PC-3 (cell line): ENCODE data around the gene ADM2. TPM values are rescaled to one million over a fixed set of nuclear protein-coding genes. Genes with fewer than 3 reads are reported as not detected.

Source experiments
- ATAC-seq: fragments of 200-7000 bp; cut with Tn5 transposase; 2 replicates; pipeline ENCODE4 v1.9.1; 2020; ENCODE audit warnings: mild to moderate bottlenecking, moderate library complexity
- BruUV-seq: library from RNA; stranded (reverse); fragments of 400-500 nt; replicated peaks from 2 replicates; lab custom pipeline; 2021; lab: Mats Ljungman, UMichigan
- CTCF ChIA-PET: fragments of 300-600 bp; sonication (Branson Sonifier 250); formaldehyde crosslinking; loops from one replicate; lab custom pipeline; 2022; ENCODE audit warnings: antibody characterized with exemption; lab: Charles Lee
- POLR2A ChIA-PET: fragments of 300-600 bp; sonication (Branson Sonifier 250); formaldehyde crosslinking; loops from one replicate; lab custom pipeline; 2022; ENCODE audit warnings: antibody characterized with exemption; ENCODE audit not compliant: unreplicated experiment; lab: Charles Lee
- DNase-seq: peaks from one replicate; pipeline ENCODE4 v3.0.0-alpha.2; 2015
- H2AFZ ChIP-seq: fragments of 300-600 bp; sonication (generic); 2 replicates; pipeline ENCODE4 v1.6.0; 2016; ENCODE audit warnings: antibody characterized with exemption, low read length
- H3F3A ChIP-seq: fragments of 300-600 bp; sonication (generic); one replicate; pipeline ENCODE4 v1.6.0; 2017; ENCODE audit warnings: antibody characterized with exemption, low read length, control low read depth, mild to moderate bottlenecking; ENCODE audit not compliant: unreplicated experiment
- H3K27ac ChIP-seq: fragments of 300-600 bp; sonication (generic); 2 replicates; pipeline ENCODE4 v1.5.1; 2016; ENCODE audit warnings: mild to moderate bottlenecking, low read length
- H3K27me3 ChIP-seq: fragments of 300-600 bp; sonication (generic); 2 replicates; pipeline ENCODE4 v1.6.1; 2016; ENCODE audit warnings: low read length, mixed read lengths
- H3K36me3 ChIP-seq: fragments of 300-600 bp; sonication (generic); 2 replicates; pipeline ENCODE4 v1.6.1; 2016; ENCODE audit warnings: low read depth, mixed run types, low read length, mixed read lengths
- H3K4me1 ChIP-seq: fragments of 300-600 bp; sonication (generic); 2 replicates; pipeline ENCODE4 v1.5.1; 2016; ENCODE audit warnings: low read length; ENCODE audit not compliant: insufficient read depth
- H3K4me2 ChIP-seq: fragments of 300-600 bp; sonication (generic); 2 replicates; pipeline ENCODE4 v1.6.0; 2016; ENCODE audit warnings: low read length
- H3K4me3 ChIP-seq: fragments of 300-600 bp; sonication (generic); 2 replicates; pipeline ENCODE4 v1.5.1; 2016; ENCODE audit warnings: mild to moderate bottlenecking, low read length, mixed read lengths
- H3K79me2 ChIP-seq: fragments of 300-600 bp; sonication (generic); 2 replicates; pipeline ENCODE4 v1.6.1; 2017; ENCODE audit warnings: low read length, mixed read lengths
- H3K9ac ChIP-seq: fragments of 300-600 bp; sonication (generic); 2 replicates; pipeline ENCODE4 v1.6.0; 2016; ENCODE audit warnings: mild to moderate bottlenecking, low read length
- H3K9me2 ChIP-seq: fragments of 300-600 bp; sonication (generic); replicated peaks from 2 replicates; pipeline ENCODE4 v1.6.1; 2016; ENCODE audit warnings: mixed run types, low read length, mixed read lengths
- H3K9me3 ChIP-seq: fragments of 300-600 bp; sonication (generic); 2 replicates; pipeline ENCODE4 v1.6.1; 2016; ENCODE audit warnings: low read length, mixed read lengths
- H4K20me1 ChIP-seq: fragments of 300-600 bp; sonication (generic); 2 replicates; pipeline ENCODE4 v1.6.1; 2016; ENCODE audit warnings: low read length, mixed read lengths
- EZH2 ChIP-seq: fragments of 300-600 bp; sonication (generic); IDR thresholded peaks from one replicate; pipeline ENCODE4 v1.6.1; 2017; ENCODE audit warnings: antibody characterized with exemption, mild to moderate bottlenecking, low read length; ENCODE audit not compliant: unreplicated experiment
- EZH2phosphoT487 ChIP-seq: fragments of 300-600 bp; sonication (generic); IDR thresholded peaks from 2 replicates; pipeline ENCODE4 v1.6.1; 2018; ENCODE audit warnings: mild to moderate bottlenecking, antibody characterized with exemption, low read length, borderline replicate concordance
- intact Hi-C: fragments of 100-400 bp; cut with micrococcal nuclease; formaldehyde crosslinking; loops from 2 replicates; pipeline ENCODE4 v1.9.0; 2023
- total RNA-seq: library from RNA; depleted of rRNA; stranded (reverse); fragments of >200 nt; gene quantifications from 2 replicates; pipeline ENCODE4 v1.2.3, GENCODE V29; 2014
- TF ChIP-seq, protein P1 (sequence below): fragments of 300-600 bp; sonication (generic); conservative IDR thresholded peaks from 2 replicates; pipeline ENCODE4 v1.5.1; 2017; ENCODE audit warnings: antibody characterized with exemption, low read depth, mild to moderate bottlenecking, low read length

The ADM2 gene
- total RNA-seq, 1 experiment from 2014 or later: 1.8 TPM

- CTCF ChIA-PET: no interaction called here
- no peak for ATAC-seq
These were observed 20.8 kb downstream of the ADM2 start for GRCh38 chr22:50502096-50502495.

DNA sequence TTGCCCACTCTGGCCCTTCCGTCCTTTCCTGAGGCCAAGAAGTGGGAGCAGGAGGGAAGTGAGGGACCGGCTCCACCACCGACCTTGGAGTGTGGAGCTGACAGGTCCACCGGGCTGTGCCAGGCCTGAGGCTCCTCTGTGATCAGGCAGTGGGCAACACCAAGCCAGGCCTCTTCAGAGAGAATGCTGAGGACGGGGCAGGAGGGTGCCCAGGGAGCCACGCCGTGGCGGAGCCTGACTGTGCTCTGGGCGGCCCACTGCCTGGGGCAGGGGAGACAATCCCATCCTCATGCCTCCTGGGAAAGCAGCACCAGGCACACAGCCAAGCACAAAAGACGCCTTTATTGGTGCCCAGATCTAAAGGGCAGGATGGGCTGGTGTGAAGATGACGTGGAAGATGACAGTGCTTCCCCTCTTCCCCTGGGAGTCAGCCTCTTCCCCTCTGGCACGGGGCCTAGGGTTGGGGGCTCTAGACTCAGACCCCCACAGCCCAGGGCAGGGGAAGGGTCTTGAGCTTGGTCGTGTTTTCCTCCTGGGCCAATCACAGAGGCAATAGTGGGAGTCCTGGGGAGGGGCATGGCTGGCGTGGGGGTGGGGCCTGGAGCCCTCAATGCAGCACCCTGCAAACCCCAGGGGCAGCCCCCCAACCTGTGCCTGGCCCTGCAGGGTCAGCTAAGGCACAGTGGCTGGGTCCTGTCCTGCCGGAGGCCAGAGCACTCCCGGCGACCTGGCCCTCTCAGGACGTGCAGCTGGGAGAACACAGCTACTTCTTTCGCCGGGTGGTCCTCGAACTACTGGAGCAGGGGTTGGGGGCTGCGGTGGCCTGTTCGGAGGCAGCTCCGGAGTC, 21.5 kb downstream of the ADM2 start:
- H3K9ac ChIP-seq: no peak overlapping the region
- ATAC-seq (no peak), DNase-seq (no peak)
- CTCF ChIA-PET: no interaction called here
- POLR2A ChIA-PET: no interaction called here
- H3K27ac ChIP-seq: no peak overlapping the region
- no peaks in the 10 kb centered on the region for H4K20me1 ChIP-seq
- no peak overlapping the region for H2AFZ ChIP-seq
- no peaks in the 10 kb centered on the region; the same call in 1 of the 2 replicates for H3K4me1 ChIP-seq
- no TSS peak for BruUV-seq
- no peaks in the 10 kb centered on the region for H3K27me3 ChIP-seq
- no peaks in the 10 kb centered on the region for H3K9me3 ChIP-seq
- H3F3A ChIP-seq: no peaks in the 10 kb centered on the region
- intact Hi-C loops: no loop called here
- H3K4me3 ChIP-seq: no peak overlapping the region
- no peaks in the 10 kb centered on the region for H3K36me3 ChIP-seq
- H3K79me2 ChIP-seq: peaks cover 14% of the 10 kb centered on the region
- TF ChIP-seq EZH2phosphoT487 (no peak), EZH2 (no peak)
- TF ChIP-seq, protein P1, sequence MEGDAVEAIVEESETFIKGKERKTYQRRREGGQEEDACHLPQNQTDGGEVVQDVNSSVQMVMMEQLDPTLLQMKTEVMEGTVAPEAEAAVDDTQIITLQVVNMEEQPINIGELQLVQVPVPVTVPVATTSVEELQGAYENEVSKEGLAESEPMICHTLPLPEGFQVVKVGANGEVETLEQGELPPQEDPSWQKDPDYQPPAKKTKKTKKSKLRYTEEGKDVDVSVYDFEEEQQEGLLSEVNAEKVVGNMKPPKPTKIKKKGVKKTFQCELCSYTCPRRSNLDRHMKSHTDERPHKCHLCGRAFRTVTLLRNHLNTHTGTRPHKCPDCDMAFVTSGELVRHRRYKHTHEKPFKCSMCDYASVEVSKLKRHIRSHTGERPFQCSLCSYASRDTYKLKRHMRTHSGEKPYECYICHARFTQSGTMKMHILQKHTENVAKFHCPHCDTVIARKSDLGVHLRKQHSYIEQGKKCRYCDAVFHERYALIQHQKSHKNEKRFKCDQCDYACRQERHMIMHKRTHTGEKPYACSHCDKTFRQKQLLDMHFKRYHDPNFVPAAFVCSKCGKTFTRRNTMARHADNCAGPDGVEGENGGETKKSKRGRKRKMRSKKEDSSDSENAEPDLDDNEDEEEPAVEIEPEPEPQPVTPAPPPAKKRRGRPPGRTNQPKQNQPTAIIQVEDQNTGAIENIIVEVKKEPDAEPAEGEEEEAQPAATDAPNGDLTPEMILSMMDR: no peak
- no peak overlapping the region for H3K4me2 ChIP-seq
- no peaks in the 10 kb centered on the region for H3K9me2 ChIP-seq

More at GRCh38 chr22:50502096-50502495, 20.8 kb downstream of the ADM2 start:
- Histone ChIP-seq H3K9me3 (no peaks in the 10 kb centered on the region), H3K4me1 (no peaks in the 10 kb centered on the region; the same call in 1 of the 2 replicates), H3K9me2 (no peaks in the 10 kb centered on the region), H3K4me3 (no peak overlapping the region), H3K9ac (no peak overlapping the region), H3K27ac (no peak overlapping the region), H2AFZ (no peak overlapping the region), H3K27me3 (no peaks in the 10 kb centered on the region), H3F3A (no peaks in the 10 kb centered on the region), H3K79me2 (peaks cover 11% of the 10 kb centered on the region), H4K20me1 (no peaks in the 10 kb centered on the region), H3K4me2 (no peak overlapping the region), H3K36me3 (no peaks in the 10 kb centered on the region)
- intact Hi-C loops: no loop called here
- no TSS peak for BruUV-seq
- POLR2A ChIA-PET: no interaction called here
- no peak for TF ChIP-seq EZH2
- no peak for TF ChIP-seq EZH2phosphoT487
- TF ChIP-seq, protein P1: no peak
- no peak for DNase-seq

- no peaks in the 10 kb centered on the region for H3F3A ChIP-seq
- ATAC-seq: no peak
- no peaks in the 10 kb centered on the region; the same call in 1 of the 2 replicates for H3K4me1 ChIP-seq
- H3K9me2 ChIP-seq: no peaks in the 10 kb centered on the region
- no TSS peak for BruUV-seq
- no peak overlapping the region for H3K9ac ChIP-seq
- ChIA-PET POLR2A (no interaction called here), CTCF (no interaction called here)
- no peaks in the 10 kb centered on the region for H3K36me3 ChIP-seq
- no peak overlapping the region for H3K27ac ChIP-seq
- no peaks in the 10 kb centered on the region for H4K20me1 ChIP-seq
- DNase-seq: no peak
- no peak overlapping the region for H2AFZ ChIP-seq
- no peaks in the 10 kb centered on the region for H3K27me3 ChIP-seq
- H3K4me3 ChIP-seq: no peak overlapping the region
- no peaks in the 10 kb centered on the region for H3K9me3 ChIP-seq
- H3K4me2 ChIP-seq: no peak overlapping the region
- H3K79me2 ChIP-seq: peaks cover 16% of the 10 kb centered on the region
- TF ChIP-seq EZH2: no peak
- TF ChIP-seq, protein P1: no peak
- no peak for TF ChIP-seq EZH2phosphoT487
- intact Hi-C loops: no loop called here
These were observed 22.3 kb downstream of the ADM2 start for GRCh38 chr22:50503475-50504145.
